ENCODE data around the gene CDHR5.

GRCh38 chr11:598005-598680 is 26.6 kb downstream of the CDHR5 start:
- TF ChIP-seq CTCF (IDR thresholded peaks at IDR 0.05) = no peak
- no peak for TF ChIP-seq POLR2A (IDR thresholded peaks at IDR 0.05)

Measured in breast epithelium (tissue), 3 donors.